ENCODE measurements around the gene PGA3.
"Not testable (repeated sequence)": the region's sequence is repeated elsewhere in the genome, so short reads cannot be mapped to it uniquely, and the experiment has no call there.

DNA sequence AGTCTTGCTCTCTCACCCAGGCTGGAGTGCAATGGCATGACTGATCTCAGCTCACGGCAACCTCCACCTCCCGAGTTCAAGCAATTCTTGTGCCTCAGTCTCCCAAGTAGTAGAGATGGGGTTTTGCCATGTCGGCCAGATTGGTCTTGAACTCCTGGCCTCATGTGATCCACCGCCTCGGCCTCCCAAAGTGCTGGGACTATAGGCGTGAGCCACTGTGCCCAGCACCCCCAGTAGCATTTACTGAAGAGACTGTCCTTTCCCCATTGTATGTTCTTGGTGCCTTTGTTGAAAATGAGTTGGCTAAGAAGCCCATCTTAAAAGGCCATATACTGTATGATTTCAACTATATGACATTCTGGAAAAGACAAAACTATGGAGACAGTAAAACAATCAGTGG lies 23.1 kb upstream of the PGA3 start:
- TF ChIP-seq, protein P1, sequence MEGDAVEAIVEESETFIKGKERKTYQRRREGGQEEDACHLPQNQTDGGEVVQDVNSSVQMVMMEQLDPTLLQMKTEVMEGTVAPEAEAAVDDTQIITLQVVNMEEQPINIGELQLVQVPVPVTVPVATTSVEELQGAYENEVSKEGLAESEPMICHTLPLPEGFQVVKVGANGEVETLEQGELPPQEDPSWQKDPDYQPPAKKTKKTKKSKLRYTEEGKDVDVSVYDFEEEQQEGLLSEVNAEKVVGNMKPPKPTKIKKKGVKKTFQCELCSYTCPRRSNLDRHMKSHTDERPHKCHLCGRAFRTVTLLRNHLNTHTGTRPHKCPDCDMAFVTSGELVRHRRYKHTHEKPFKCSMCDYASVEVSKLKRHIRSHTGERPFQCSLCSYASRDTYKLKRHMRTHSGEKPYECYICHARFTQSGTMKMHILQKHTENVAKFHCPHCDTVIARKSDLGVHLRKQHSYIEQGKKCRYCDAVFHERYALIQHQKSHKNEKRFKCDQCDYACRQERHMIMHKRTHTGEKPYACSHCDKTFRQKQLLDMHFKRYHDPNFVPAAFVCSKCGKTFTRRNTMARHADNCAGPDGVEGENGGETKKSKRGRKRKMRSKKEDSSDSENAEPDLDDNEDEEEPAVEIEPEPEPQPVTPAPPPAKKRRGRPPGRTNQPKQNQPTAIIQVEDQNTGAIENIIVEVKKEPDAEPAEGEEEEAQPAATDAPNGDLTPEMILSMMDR (IDR thresholded peaks at IDR 0.05; ENCODE audit: insufficient read depth, low read length, poor library complexity, severe bottlenecking), result not testable (repeated sequence)
- TF ChIP-seq EZH2phosphoT487 (conservative IDR thresholded peaks at IDR 0.05; ENCODE audit: low read length), result not testable (repeated sequence)
